Choroid plexus epithelial cell (primary cell): ENCODE results near the gene BCL2L13.

Source experiments
- DNase-seq: peaks from one replicate; pipeline ENCODE4 v3.0.0-alpha.2; 2010; ENCODE audit warnings: low read depth
- H3K4me3 ChIP-seq: 2 replicates; pipeline ENCODE4 v1.5.1; 2011; ENCODE audit warnings: low read depth, mild to moderate bottlenecking, control low read depth, low read length, moderate library complexity
- CTCF ChIP-seq: conservative IDR thresholded peaks from 2 replicates; pipeline ENCODE4 v1.5.1; 2011; ENCODE audit warnings: low read depth, mild to moderate bottlenecking, control low read depth, inconsistent platforms, low read length, moderate library complexity

BCL2L13 gene

GRCh38 chr22:17726006-17726927, 87.7 kb downstream of the BCL2L13 start:
- no peak for TF ChIP-seq CTCF
- DNase-seq = peak; percentile 68
- no peak overlapping the region for H3K4me3 ChIP-seq

- DNase-seq = no peak
- no peak overlapping the region for H3K4me3 ChIP-seq
- TF ChIP-seq CTCF = no peak
Measured at GRCh38 chr22:17726928-17727897, 88.7 kb downstream of the BCL2L13 start.

- no peak for TF ChIP-seq CTCF
- DNase-seq = no peak
- H3K4me3 ChIP-seq = no peak overlapping the region
Measured at GRCh38 chr22:17728786-17729185, 90.2 kb downstream of the BCL2L13 start.

- no peak for DNase-seq
- TF ChIP-seq CTCF = no peak
- H3K4me3 ChIP-seq = no peak overlapping the region
Measured at GRCh38 chr22:17729561-17729960, 91.0 kb downstream of the BCL2L13 start.

- TF ChIP-seq CTCF = no peak
- DNase-seq = no peak
- H3K4me3 ChIP-seq = no peak overlapping the region
Measured at GRCh38 chr22:17732251-17732854, 93.8 kb downstream of the BCL2L13 start.

GRCh38 chr22:17733466-17733865, 94.9 kb downstream of the BCL2L13 start:
- TF ChIP-seq CTCF = no peak
- DNase-seq = no peak

More at GRCh38 chr22:17733466-17733865, 94.9 kb downstream of the BCL2L13 start:
- H3K4me3 ChIP-seq = no peak overlapping the region
